CD4-positive, alpha-beta T cell treated with Interleukin-17A for 4 hours (primary cell): ENCODE measurements around the gene CCDC71.

Experiments used
- DNase-seq: peaks from one replicate; pipeline ENCODE4 v3.0.0-alpha.2; 2020; ENCODE audit warnings: mixed read lengths

The CCDC71 gene

GRCh38 chr3:49166752-49167556, 823 bp upstream of the CCDC71 start:
- DNase-seq: no peak

DNA sequence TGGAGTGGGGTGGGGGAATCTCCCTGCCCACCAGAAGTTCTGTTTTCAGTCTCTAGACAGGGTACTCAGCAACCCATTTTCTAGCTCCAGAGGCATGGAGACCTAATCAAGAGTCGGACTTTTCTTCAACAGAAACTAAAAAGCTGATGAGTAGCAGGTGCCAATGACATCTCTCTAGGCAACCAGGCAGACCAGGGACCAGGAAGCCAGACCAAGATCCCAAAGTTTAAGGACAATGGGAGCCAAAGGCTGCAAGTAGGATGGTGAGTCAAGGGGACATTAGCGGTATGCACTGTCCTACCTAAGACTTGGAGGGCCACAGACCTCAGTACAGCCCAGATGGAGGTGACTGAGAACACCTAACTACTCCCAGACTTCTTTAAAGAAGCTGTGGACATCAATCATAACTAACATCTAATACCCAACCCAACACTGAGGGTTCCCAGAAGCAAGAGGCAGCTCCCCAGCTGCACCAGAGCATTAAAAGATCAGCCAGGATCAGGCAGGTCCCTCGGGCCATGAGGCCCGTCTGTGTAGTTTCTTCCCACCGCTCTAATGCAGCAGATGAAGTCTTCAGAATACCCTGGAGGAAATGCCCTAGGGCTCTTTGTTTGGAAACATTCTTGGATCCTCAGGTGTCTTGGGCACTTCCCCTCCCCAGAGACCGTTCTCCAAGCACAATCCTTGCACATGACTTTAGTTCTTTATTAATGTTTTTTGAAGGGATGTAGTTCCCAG, 979 bp downstream of the CCDC71 start:
- no peak for DNase-seq

- DNase-seq: no peak
Observed at GRCh38 chr3:49163609-49164008, 2.5 kb downstream of the CCDC71 start.

GRCh38 chr3:49162751-49163419, 3.2 kb downstream of the CCDC71 start:
- DNase-seq: no peak

- no peak for DNase-seq
Observed at GRCh38 chr3:49161808-49162530, 4.2 kb downstream of the CCDC71 start.

DNA sequence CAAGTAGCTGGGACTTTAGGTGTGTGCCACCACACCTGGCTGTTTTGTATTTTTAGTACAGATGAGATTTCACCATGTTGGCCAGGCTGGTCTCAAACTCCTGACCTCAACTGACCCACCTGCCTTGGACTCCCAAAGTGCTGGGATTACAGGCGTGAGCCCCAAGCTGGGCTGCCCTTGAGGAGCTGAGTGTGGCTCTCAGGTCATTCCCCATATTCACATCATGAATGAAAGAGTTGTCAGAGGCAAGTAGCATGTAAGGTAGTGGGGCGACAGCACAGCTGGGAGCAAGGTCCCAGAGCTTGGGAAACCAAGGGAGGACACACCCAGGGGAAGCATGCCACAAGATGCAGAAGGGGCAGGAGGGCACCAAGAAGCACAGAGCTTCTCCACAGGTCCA, 4.9 kb downstream of the CCDC71 start:
- no peak for DNase-seq

DNA sequence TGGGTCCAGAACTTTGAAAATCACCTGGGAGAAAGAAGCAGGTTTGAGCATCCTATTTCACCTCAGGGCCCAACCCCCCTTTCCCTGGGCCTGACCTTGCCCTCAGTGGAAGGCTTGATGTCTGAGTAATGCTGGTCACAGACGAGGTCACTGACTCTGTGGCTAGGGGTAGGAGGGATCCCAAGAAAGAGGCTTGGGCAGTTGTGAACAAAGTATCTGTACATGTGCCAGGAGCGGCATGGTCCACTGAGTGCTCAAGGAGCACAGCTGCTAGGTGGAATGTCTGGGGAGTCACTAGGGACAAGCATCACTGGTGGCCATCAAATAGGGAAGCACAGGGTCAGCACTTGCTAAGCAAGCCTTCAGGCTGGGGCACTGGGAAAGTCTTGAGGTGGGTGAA, 7.3 kb downstream of the CCDC71 start:
- no peak for DNase-seq

DNA sequence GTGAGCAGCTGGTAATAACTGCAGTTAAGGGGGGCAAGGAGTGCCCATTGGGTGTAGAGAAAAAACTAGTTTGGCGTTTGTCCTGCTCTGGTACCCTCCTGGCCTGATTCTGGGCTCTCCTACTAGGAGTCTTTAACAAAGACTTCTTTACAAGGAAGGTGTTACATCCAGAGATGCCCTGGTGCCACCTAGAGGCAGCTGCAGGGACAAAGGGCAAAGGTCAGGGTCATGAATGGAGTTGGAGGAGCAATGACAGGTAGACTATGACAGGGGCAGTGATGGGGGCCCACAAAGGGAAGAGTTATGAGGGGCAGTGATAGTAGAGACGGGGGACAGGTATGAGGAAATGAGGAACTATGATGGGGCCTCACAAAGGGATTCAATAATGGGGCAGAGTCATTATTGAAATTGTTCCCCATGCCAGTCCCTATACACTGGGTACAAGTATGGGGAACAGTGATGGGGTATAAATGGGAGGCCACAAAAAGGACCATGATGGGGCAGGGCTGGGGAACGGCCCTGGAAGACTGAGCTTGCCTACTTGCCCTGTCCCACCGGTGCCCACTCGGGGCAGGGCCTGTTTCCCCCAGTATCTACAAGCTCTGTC, 7.9 kb downstream of the CCDC71 start:
- DNase-seq: peak; percentile 71

GRCh38 chr3:49157289-49157688, 8.8 kb downstream of the CCDC71 start:
- DNase-seq: no peak

GRCh38 chr3:49153349-49153912, 12.7 kb downstream of the CCDC71 start:
- no peak for DNase-seq

DNA sequence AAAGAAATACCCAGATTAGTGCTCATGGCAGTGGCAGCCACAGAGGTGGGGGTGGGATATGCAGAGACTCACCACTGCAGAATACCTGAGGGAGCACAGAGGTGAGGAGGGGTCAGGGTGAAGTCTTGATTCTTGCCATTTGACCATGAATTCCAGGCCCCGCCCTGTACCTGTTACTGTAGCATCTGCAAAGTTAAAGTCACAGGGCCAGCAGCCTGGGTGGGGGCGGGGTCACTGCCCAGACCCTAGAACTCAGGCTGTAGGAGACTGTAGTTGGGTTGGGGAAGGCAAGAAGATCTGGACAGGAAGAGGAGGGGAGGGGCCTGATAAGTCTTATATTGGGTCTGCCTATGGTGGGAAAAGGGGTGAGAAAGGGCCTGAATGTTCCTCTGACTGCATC, 14.5 kb downstream of the CCDC71 start:
- no peak for DNase-seq

- no peak for DNase-seq
Observed at GRCh38 chr3:49148159-49148558, 18.0 kb downstream of the CCDC71 start.

DNA sequence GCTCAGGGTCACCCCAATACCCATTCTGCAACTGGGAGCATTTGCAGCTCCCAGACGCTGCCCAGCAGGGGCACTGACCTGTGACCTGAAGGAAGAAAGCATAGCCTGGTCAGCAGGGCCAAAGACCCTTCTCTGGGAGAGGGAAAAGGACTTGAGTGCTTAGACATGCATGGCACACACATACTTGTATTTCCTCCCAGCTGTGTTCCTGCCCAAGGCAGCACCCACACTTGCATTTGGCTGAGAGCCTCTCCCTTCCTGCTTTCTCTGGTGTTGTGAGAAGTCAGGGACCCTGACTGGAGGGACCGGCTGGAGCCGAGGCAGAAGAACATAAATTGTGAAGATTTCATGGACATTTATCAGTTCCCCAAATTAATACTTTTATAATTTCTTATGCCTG, 26.1 kb downstream of the CCDC71 start:
- DNase-seq: no peak

GRCh38 chr3:49135499-49135898, 30.6 kb downstream of the CCDC71 start:
- DNase-seq: no peak

DNA sequence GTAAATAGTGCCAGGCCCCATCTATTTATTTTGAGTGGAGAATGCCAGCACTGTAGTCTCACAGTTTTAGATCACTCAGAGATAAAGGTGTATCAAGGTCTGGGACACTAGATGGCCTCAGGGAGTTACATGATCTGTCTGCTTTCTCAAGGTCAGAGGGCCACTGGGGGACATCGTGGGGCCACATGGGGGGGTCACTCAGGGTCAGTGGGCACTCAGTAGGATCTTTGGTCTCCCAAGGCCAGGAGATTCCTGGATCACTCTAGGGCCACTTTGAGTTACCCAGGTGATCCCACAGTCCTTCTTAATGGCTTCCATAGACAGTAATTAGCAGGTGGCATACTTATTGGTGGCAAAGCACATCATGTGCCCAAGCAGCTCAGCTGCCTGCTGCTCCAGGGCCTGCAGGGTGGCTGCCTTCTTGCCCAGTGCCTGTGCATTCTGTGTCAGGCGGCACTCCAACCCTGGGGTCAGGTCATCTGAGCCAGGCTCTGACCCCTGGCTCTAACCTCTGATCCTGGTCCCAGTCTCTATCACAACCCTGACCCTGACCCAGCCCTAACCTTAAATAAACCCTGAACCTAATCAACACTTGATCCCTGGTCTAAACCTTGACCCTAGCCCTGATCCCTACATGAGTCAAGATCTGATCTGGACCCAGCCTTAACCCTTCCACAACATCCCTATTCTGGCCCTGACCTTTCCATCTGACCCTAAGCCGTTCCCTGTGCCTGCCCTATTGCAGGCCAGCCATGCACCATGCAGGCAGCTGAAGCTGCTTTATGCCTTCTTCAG, 31.5 kb downstream of the CCDC71 start:
- no peak for DNase-seq

GRCh38 chr3:49133226-49133951, 32.7 kb downstream of the CCDC71 start:
- no peak for DNase-seq

GRCh38 chr3:49132437-49133225, 33.5 kb downstream of the CCDC71 start, which contains the start of gene LAMB2:
Gene LAMB2 (minus strand): TSS chr3:49133050. CDS start chr3:49132867, 183 bp downstream.
- no peak for DNase-seq

- DNase-seq: no peak
Observed at GRCh38 chr3:49132073-49132436, 34.1 kb downstream of the CCDC71 start.

GRCh38 chr3:49131576-49131975, 34.6 kb downstream of the CCDC71 start:
- no peak for DNase-seq

- no peak for DNase-seq
Observed at GRCh38 chr3:49131040-49131439, 35.1 kb downstream of the CCDC71 start.
